Osteoblast (primary cell): ENCODE measurements around the gene COL4A2. TPM values are rescaled to one million over a fixed set of nuclear protein-coding genes. Genes with fewer than 3 reads are reported as not detected.

Experiments
- DNase-seq: peaks from one replicate; pipeline ENCODE4 v3.0.0; 2011; ENCODE audit warnings: low spot score, mixed read lengths; ENCODE audit not compliant: insufficient read length; ENCODE audit errors: missing footprints
- H2AFZ ChIP-seq: 2 replicates; pipeline ENCODE4 v1.6.0; 2011; ENCODE audit warnings: mild to moderate bottlenecking, low read length
- H3K27ac ChIP-seq: 2 replicates; pipeline ENCODE4 v1.5.1; 2011; ENCODE audit warnings: mild to moderate bottlenecking, low read depth, low read length, moderate library complexity
- H3K27me3 ChIP-seq: 2 replicates; pipeline ENCODE4 v1.6.0; 2012; ENCODE audit warnings: mild to moderate bottlenecking, control low read depth, inconsistent platforms, low read length, moderate library complexity; ENCODE audit not compliant: insufficient read depth
- H3K36me3 ChIP-seq: 2 replicates; pipeline ENCODE4 v1.5.1; 2011; ENCODE audit warnings: mild to moderate bottlenecking, low read length, control low read depth, moderate library complexity; ENCODE audit not compliant: insufficient read depth
- H3K4me1 ChIP-seq: 2 replicates; pipeline ENCODE4 v1.5.1; 2011; ENCODE audit warnings: mild to moderate bottlenecking, low read length, control low read depth, moderate library complexity; ENCODE audit not compliant: insufficient read depth
- H3K4me2 ChIP-seq: 2 replicates; pipeline ENCODE4 v1.6.0; 2011; ENCODE audit warnings: mild to moderate bottlenecking, low read length; ENCODE audit not compliant: insufficient read depth
- H3K4me3 ChIP-seq: fragments of 200-600 bp; sonication (generic); 3 replicates; pipeline ENCODE4 v1.5.1; 2012; ENCODE audit warnings: mild to moderate bottlenecking, low read length, inconsistent platforms; ENCODE audit not compliant: insufficient read depth
- H3K79me2 ChIP-seq: 2 replicates; pipeline ENCODE4 v1.6.0; 2012; ENCODE audit warnings: mild to moderate bottlenecking, low read length, control low read depth, inconsistent platforms; ENCODE audit not compliant: insufficient read depth
- H3K9me3 ChIP-seq: 2 replicates; pipeline ENCODE4 v1.5.1; 2011; ENCODE audit warnings: low read depth, low read length, control low read depth
- H4K20me1 ChIP-seq: 2 replicates; pipeline ENCODE4 v1.6.0; 2012; ENCODE audit warnings: mild to moderate bottlenecking, low read length, control low read depth; ENCODE audit not compliant: insufficient read depth
- total RNA-seq: library from RNA; depleted of rRNA; stranded (reverse); fragments of >200 nt; gene quantifications from 2 replicates; pipeline ENCODE4 v1.2.3, GENCODE V29; 2012
- TF ChIP-seq, protein P1 (sequence below): IDR thresholded peaks from 2 replicates; pipeline ENCODE4 v1.5.1; 2011; ENCODE audit warnings: mild to moderate bottlenecking, low read depth, low read length, moderate library complexity; ENCODE audit errors: extremely low read depth

COL4A2 gene
- total RNA-seq, 1 donor = 267 TPM

GRCh38 chr13:110523180-110523579 is 216.1 kb downstream of the COL4A2 start:
- DNase-seq = no peak
- Histone ChIP-seq H4K20me1 (peaks cover under 1% of the 10 kb centered on the region), H3K4me2 (no peak overlapping the region), H3K4me1 (peaks cover 13% of the 10 kb centered on the region), H3K27me3 (no peaks in the 10 kb centered on the region), H3K79me2 (no peaks in the 10 kb centered on the region), H3K36me3 (no peaks in the 10 kb centered on the region), H3K27ac (no peak overlapping the region), H3K4me3 (no peak overlapping the region), H3K9me3 (no peaks in the 10 kb centered on the region), H2AFZ (no peak overlapping the region)
- TF ChIP-seq, protein P1, sequence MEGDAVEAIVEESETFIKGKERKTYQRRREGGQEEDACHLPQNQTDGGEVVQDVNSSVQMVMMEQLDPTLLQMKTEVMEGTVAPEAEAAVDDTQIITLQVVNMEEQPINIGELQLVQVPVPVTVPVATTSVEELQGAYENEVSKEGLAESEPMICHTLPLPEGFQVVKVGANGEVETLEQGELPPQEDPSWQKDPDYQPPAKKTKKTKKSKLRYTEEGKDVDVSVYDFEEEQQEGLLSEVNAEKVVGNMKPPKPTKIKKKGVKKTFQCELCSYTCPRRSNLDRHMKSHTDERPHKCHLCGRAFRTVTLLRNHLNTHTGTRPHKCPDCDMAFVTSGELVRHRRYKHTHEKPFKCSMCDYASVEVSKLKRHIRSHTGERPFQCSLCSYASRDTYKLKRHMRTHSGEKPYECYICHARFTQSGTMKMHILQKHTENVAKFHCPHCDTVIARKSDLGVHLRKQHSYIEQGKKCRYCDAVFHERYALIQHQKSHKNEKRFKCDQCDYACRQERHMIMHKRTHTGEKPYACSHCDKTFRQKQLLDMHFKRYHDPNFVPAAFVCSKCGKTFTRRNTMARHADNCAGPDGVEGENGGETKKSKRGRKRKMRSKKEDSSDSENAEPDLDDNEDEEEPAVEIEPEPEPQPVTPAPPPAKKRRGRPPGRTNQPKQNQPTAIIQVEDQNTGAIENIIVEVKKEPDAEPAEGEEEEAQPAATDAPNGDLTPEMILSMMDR = no peak

DNA sequence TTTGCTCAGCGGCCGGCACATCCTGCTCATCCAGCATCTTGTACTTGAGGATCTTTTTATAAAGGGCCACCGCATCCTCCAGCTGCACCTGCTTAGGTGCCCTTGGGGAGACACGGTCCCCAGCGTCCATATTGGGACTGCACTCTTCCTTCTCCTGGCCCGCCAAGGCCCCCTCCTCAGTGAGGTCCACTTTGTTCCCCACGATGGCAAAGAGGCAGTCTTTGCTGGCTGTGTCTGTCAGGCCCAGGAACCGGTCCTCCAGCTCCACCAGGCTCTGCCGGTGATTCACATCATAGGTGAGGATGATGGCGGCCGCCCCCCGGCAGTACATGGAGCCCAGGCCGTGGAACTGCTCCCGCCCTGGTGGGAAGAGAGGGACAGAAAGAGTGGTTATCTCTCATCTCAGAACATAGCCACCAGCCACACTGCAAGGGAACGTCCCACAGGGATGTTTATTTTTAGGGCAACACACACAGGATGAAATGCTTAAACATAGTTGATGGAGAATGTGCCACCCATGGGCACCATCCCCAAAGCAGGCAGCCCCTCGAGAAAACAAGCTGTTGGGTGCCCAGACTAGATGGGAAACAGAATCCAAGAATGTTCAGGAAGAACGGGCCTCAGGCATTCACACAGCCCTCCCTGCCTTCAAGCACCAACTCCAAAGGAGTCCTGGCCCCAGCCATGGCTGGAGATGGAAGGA is 216.9 kb downstream of the COL4A2 start:
- H3K4me2 ChIP-seq = no peak overlapping the region
- no peak overlapping the region for H3K27ac ChIP-seq
- DNase-seq = peak; percentile 66
- no peaks in the 10 kb centered on the region for H3K36me3 ChIP-seq
- TF ChIP-seq, protein P1 = no peak
- H3K27me3 ChIP-seq = no peaks in the 10 kb centered on the region
- no peaks in the 10 kb centered on the region for H4K20me1 ChIP-seq
- H2AFZ ChIP-seq = no peak overlapping the region
- H3K4me1 ChIP-seq = peaks cover 13% of the 10 kb centered on the region
- no peaks in the 10 kb centered on the region for H3K79me2 ChIP-seq
- H3K4me3 ChIP-seq = no peak overlapping the region
- H3K9me3 ChIP-seq = no peaks in the 10 kb centered on the region

- Histone ChIP-seq H2AFZ (no peak overlapping the region), H3K27me3 (no peaks in the 10 kb centered on the region), H4K20me1 (no peaks in the 10 kb centered on the region), H3K36me3 (no peaks in the 10 kb centered on the region), H3K9me3 (no peaks in the 10 kb centered on the region), H3K4me3 (no peak overlapping the region), H3K4me1 (peaks cover 13% of the 10 kb centered on the region), H3K4me2 (no peak overlapping the region), H3K79me2 (no peaks in the 10 kb centered on the region), H3K27ac (no peak overlapping the region)
- peak; percentile 55 for DNase-seq
- TF ChIP-seq, protein P1 = no peak
Measured at GRCh38 chr13:110524541-110525257, 217.6 kb downstream of the COL4A2 start.
